ENCODE data around the gene NIPA2. TPM values are rescaled to one million over a fixed set of nuclear protein-coding genes. Genes with fewer than 3 reads are reported as not detected.

Gene NIPA2
- polyA plus RNA-seq, 2 of the 4 experiments (the other 2 are of a cell fraction): 120 to 153 TPM

GRCh38 chr15:22880068-22880980 is 41.9 kb downstream of the NIPA2 start (continued):
- TF ChIP-seq ZC3H11A (IDR thresholded peaks at IDR 0.05) (no peak), FOSB (CRISPR knock-in tag; IDR thresholded peaks at IDR 0.05) (no peak), E2F6 (IDR thresholded peaks at IDR 0.05; ENCODE audit: borderline replicate concordance, low read depth) (no peak)

GRCh38 chr15:22880981-22881738 is 42.7 kb downstream of the NIPA2 start:
- ATAC-seq (no peak), DNase-seq (ENCODE audit: low read depth in 1 of 2, low spot score in 1 of 2) (no peak), FAIRE-seq (no peak)
- CTCF ChIA-PET: interaction anchor here (1.4 kb wide), 1 partner anchor 11 kb away, joined by 3 read pairs; no protein-coding TSS in a partner anchor
- no peak for TF ChIP-seq JUN (IDR thresholded peaks at IDR 0.05)
- TF ChIP-seq ELK1 (IDR thresholded peaks at IDR 0.05; ENCODE audit: low read depth, low read length): no peak
- no peak for TF ChIP-seq PHF8 (IDR thresholded peaks at IDR 0.05; ENCODE audit: borderline replicate concordance, low read depth)
- no peak for TF ChIP-seq GATA3 (IDR thresholded peaks at IDR 0.05; ENCODE audit: borderline replicate concordance)
- no peak for TF ChIP-seq ATOH8 (CRISPR knock-in tag; IDR thresholded peaks at IDR 0.05; ENCODE audit: low read depth)
- TF ChIP-seq CEBPB (IDR thresholded peaks at IDR 0.05): no peak
- TF ChIP-seq NFE2L2 (conservative IDR thresholded peaks at IDR 0.05; ENCODE audit: low read length): no peak
- no peak for TF ChIP-seq JUNB (IDR thresholded peaks at IDR 0.05)
- no peak for TF ChIP-seq E2F6 (IDR thresholded peaks at IDR 0.05; ENCODE audit: borderline replicate concordance, low read depth)
- no peak for TF ChIP-seq MAX (IDR thresholded peaks at IDR 0.05)
- TF ChIP-seq SMC3 (IDR thresholded peaks at IDR 0.05): no peak
- H3K4me2 ChIP-seq: no peak overlapping the region
- no peak overlapping the region for H3K27ac ChIP-seq
- H3K4me1 ChIP-seq: no peaks in the 10 kb centered on the region
- POLR2A ChIA-PET: no interaction called here
- no peaks in the 10 kb centered on the region for H3K9me3 ChIP-seq
- H3K4me3 ChIP-seq: no peak overlapping the region
- 91% methylated on average over 19 of the region's 19 CpGs for WGBS (ENCODE audit: missing lambda C conversion rate)

- TF ChIP-seq HOXA7 (CRISPR knock-in tag; IDR thresholded peaks at IDR 0.05): no peak
- no peak for TF ChIP-seq CBX2 (IDR thresholded peaks at IDR 0.05; ENCODE audit: borderline replicate concordance, low read depth)
- Histone ChIP-seq H3K9me3 (no peaks in the 10 kb centered on the region), H3K4me3 (no peak overlapping the region), H3K4me2 (no peak overlapping the region), H3K4me1 (no peaks in the 10 kb centered on the region), H3K27ac (no peak overlapping the region)
- ChIA-PET POLR2A (no interaction called here), CTCF (interaction anchor here (1.2 to 1.4 kb wide), 2 partner anchors 10 to 71 kb away, joined by 3 read pairs; no protein-coding TSS in a partner anchor)
- no peak for FAIRE-seq
- 93% methylated on average over 25 of the region's 25 CpGs for WGBS (ENCODE audit: missing lambda C conversion rate)
- no peak for ATAC-seq
- DNase-seq (ENCODE audit: low read depth in 1 of 2, low spot score in 1 of 2): no peak
These were observed 43.4 kb downstream of the NIPA2 start for GRCh38 chr15:22881739-22882440.

Data from A549 (cell line).